ENCODE results near the gene USP4. TPM values are rescaled to one million over a fixed set of nuclear protein-coding genes. Genes with fewer than 3 reads are reported as not detected.
"Not testable (repeated sequence)": the region's sequence is repeated elsewhere in the genome, so short reads cannot be mapped to it uniquely, and the experiment has no call there.

The USP4 gene
- polyA plus RNA-seq, 3 donors from 2014 or later, result 52.7 to 84.0 (median 76.1) TPM

GRCh38 chr3:49341996-49342395, 2.1 kb upstream of the USP4 start:
- peaks cover 0 to 3% (median 0%) of the 10 kb centered on the region in 3 donors for H3K36me3 Mint-ChIP-seq
- H3K27me3 Mint-ChIP-seq (ENCODE audit: low read depth in 3 of 3), result peaks cover under 1 to 4% (median 3%) of the 10 kb centered on the region in 3 donors
- DNase-seq, result no peak
- H3K4me1 Mint-ChIP-seq, result peaks cover 33 to 39% of the 10 kb centered on the region in 2 donors
- H3K9me3 Mint-ChIP-seq, result no peaks in the 10 kb centered on the region
- peak overlapping the region in 1 of 5 donors; percentile 36 for H3K4me3 Mint-ChIP-seq
- H3K27ac Mint-ChIP-seq, result peak overlapping the region in 5 of 6 donors; percentile 54 to 89 (median 75)

- peaks cover 0 to 12% (median 5%) of the 10 kb centered on the region in 3 donors for H3K36me3 Mint-ChIP-seq
- DNase-seq, result no peak
- H3K4me3 Mint-ChIP-seq, result peak overlapping the region; percentile 88 to 95 (median 95)
- H3K27ac Mint-ChIP-seq, result peak overlapping the region; percentile 92 to 99 (median 93)
- H3K9me3 Mint-ChIP-seq, result no peaks in the 10 kb centered on the region
- H3K27me3 Mint-ChIP-seq (ENCODE audit: low read depth in 3 of 3), result peaks cover 2 to 4% (median 3%) of the 10 kb centered on the region in 3 donors
- peaks cover 35 to 46% of the 10 kb centered on the region in 2 donors for H3K4me1 Mint-ChIP-seq
These were observed 292 bp downstream of the USP4 start for GRCh38 chr3:49339581-49339940.

GRCh38 chr3:49333916-49334633, 5.8 kb downstream of the USP4 start:
- Mint-ChIP-seq H3K4me3 (no peak overlapping the region), H3K27me3 (ENCODE audit: low read depth in 3 of 3) (peaks cover 0 to 2% (median 0%) of the 10 kb centered on the region in 3 donors), H3K36me3 (peaks cover 2 to 32% (median 12%) of the 10 kb centered on the region in 3 donors), H3K9me3 (no peaks in the 10 kb centered on the region), H3K4me1 (peaks cover 29 to 42% of the 10 kb centered on the region in 2 donors), H3K27ac (peak overlapping the region in 3 of 6 donors; percentile 69 to 82 (median 69))
- no peak for DNase-seq

GRCh38 chr3:49333091-49333490, 6.8 kb downstream of the USP4 start:
- peak in 1 of 3 donors; percentile 8 for DNase-seq
- H3K9me3 Mint-ChIP-seq, result no peaks in the 10 kb centered on the region
- peak overlapping the region; percentile 40 to 89 (median 74) for H3K27ac Mint-ChIP-seq
- H3K36me3 Mint-ChIP-seq, result peaks cover 3 to 36% (median 12%) of the 10 kb centered on the region in 3 donors
- peaks cover 0 to 2% (median 0%) of the 10 kb centered on the region in 3 donors for H3K27me3 Mint-ChIP-seq (ENCODE audit: low read depth in 3 of 3)
- H3K4me3 Mint-ChIP-seq, result no peak overlapping the region
- peaks cover 21 to 34% of the 10 kb centered on the region in 2 donors for H3K4me1 Mint-ChIP-seq

GRCh38 chr3:49329186-49329585, 10.7 kb downstream of the USP4 start:
- Mint-ChIP-seq H3K27me3 (ENCODE audit: low read depth in 3 of 3) (peaks cover 0 to 2% (median 0%) of the 10 kb centered on the region in 3 donors), H3K4me1 (peaks cover 17 to 22% of the 10 kb centered on the region in 2 donors), H3K27ac (no peak overlapping the region), H3K36me3 (peaks cover 9 to 38% (median 16%) of the 10 kb centered on the region in 3 donors), H3K4me3 (no peak overlapping the region), H3K9me3 (no peaks in the 10 kb centered on the region)
- DNase-seq, result no peak

GRCh38 chr3:49328350-49328749, 11.5 kb downstream of the USP4 start:
- not testable (repeated sequence) for H3K27me3 Mint-ChIP-seq (ENCODE audit: low read depth in 3 of 3); H3K9me3 Mint-ChIP-seq; H3K27ac Mint-ChIP-seq; DNase-seq; H3K4me3 Mint-ChIP-seq
- peaks cover 10 to 14% of the 10 kb centered on the region in 2 donors for H3K4me1 Mint-ChIP-seq
- H3K36me3 Mint-ChIP-seq, result peaks cover 11 to 44% (median 20%) of the 10 kb centered on the region in 3 donors

GRCh38 chr3:49327485-49327884, 12.4 kb downstream of the USP4 start:
- H3K27me3 Mint-ChIP-seq (ENCODE audit: low read depth in 3 of 3), result peaks cover 0 to 2% (median 0%) of the 10 kb centered on the region in 3 donors
- no peaks in the 10 kb centered on the region for H3K9me3 Mint-ChIP-seq
- H3K27ac Mint-ChIP-seq, result no peak overlapping the region
- peaks cover 4 to 6% of the 10 kb centered on the region in 2 donors for H3K4me1 Mint-ChIP-seq
- H3K36me3 Mint-ChIP-seq, result peaks cover 8 to 40% (median 21%) of the 10 kb centered on the region in 3 donors
- peak in 1 of 3 donors; percentile 7 for DNase-seq
- H3K4me3 Mint-ChIP-seq, result no peak overlapping the region

GRCh38 chr3:49324768-49325167, 15.1 kb downstream of the USP4 start:
- Mint-ChIP-seq H3K4me1 (peaks cover 2 to 6% of the 10 kb centered on the region in 2 donors), H3K27me3 (ENCODE audit: low read depth in 3 of 3) (peaks cover 0 to 2% (median 1%) of the 10 kb centered on the region in 3 donors), H3K27ac (peak overlapping the region in 1 of 6 donors; percentile 31), H3K4me3 (no peak overlapping the region), H3K36me3 (peaks cover 23 to 45% (median 29%) of the 10 kb centered on the region in 3 donors), H3K9me3 (no peaks in the 10 kb centered on the region)
- DNase-seq, result no peak

GRCh38 chr3:49316696-49317457, 23.0 kb downstream of the USP4 start:
- DNase-seq, result no peak
- Mint-ChIP-seq H3K4me3 (no peak overlapping the region), H3K27me3 (ENCODE audit: low read depth in 3 of 3) (peaks cover 0 to 3% (median 0%) of the 10 kb centered on the region in 3 donors), H3K36me3 (peaks cover 8 to 24% (median 18%) of the 10 kb centered on the region in 3 donors), H3K4me1 (peaks cover 0 to 2% of the 10 kb centered on the region in 2 donors), H3K9me3 (no peaks in the 10 kb centered on the region), H3K27ac (peak overlapping the region in 1 of 6 donors; percentile 34)

GRCh38 chr3:49313896-49314688, 25.8 kb downstream of the USP4 start:
- no peak for DNase-seq
- Mint-ChIP-seq H3K27ac (peak overlapping the region in 3 of 6 donors; percentile 12 to 55 (median 18)), H3K4me1 (peaks cover 5 to 9% of the 10 kb centered on the region in 2 donors), H3K4me3 (no peak overlapping the region), H3K27me3 (ENCODE audit: low read depth in 3 of 3) (peaks cover 0 to 2% (median 0%) of the 10 kb centered on the region in 3 donors), H3K36me3 (peaks cover 11 to 31% (median 12%) of the 10 kb centered on the region in 3 donors), H3K9me3 (no peaks in the 10 kb centered on the region)

GRCh38 chr3:49311283-49311682, 28.6 kb downstream of the USP4 start:
- Mint-ChIP-seq H3K9me3 (no peaks in the 10 kb centered on the region), H3K4me3 (no peak overlapping the region), H3K27ac (peak overlapping the region in 4 of 6 donors; percentile 22 to 67 (median 48)), H3K36me3 (peaks cover 8 to 33% (median 15%) of the 10 kb centered on the region in 3 donors), H3K4me1 (peaks cover 3 to 9% of the 10 kb centered on the region in 2 donors), H3K27me3 (ENCODE audit: low read depth in 3 of 3) (no peaks in the 10 kb centered on the region)
- no peak for DNase-seq

- no peaks in the 10 kb centered on the region for H3K27me3 Mint-ChIP-seq (ENCODE audit: low read depth in 3 of 3)
- no peaks in the 10 kb centered on the region for H3K9me3 Mint-ChIP-seq
- H3K4me1 Mint-ChIP-seq, result peaks cover 3 to 9% of the 10 kb centered on the region in 2 donors
- DNase-seq, result no peak
- peaks cover 8 to 32% (median 16%) of the 10 kb centered on the region in 3 donors for H3K36me3 Mint-ChIP-seq
- H3K27ac Mint-ChIP-seq, result peak overlapping the region in 2 of 6 donors; percentile 16 to 53
- no peak overlapping the region for H3K4me3 Mint-ChIP-seq
These were observed 29.2 kb downstream of the USP4 start for GRCh38 chr3:49310677-49311076.

- H3K36me3 Mint-ChIP-seq, result peaks cover 0 to 26% (median 13%) of the 10 kb centered on the region in 3 donors
These were observed 34.2 kb downstream of the USP4 start for GRCh38 chr3:49305608-49306007.

More at GRCh38 chr3:49305608-49306007, 34.2 kb downstream of the USP4 start:
- Mint-ChIP-seq H3K27ac (no peak overlapping the region), H3K4me3 (no peak overlapping the region), H3K27me3 (ENCODE audit: low read depth in 3 of 3) (no peaks in the 10 kb centered on the region), H3K9me3 (no peaks in the 10 kb centered on the region), H3K4me1 (no peaks in the 10 kb centered on the region)
- DNase-seq, result no peak
